NCI-H1417 (cell line): ENCODE results near the gene MCU.
"Not testable (repeated sequence)": the region's sequence is repeated elsewhere in the genome, so short reads cannot be mapped to it uniquely, and the experiment has no call there.

Experiments used
- DNase-seq, 3 experiments: peaks; one replicate each; lab custom pipeline; 2025; lab: John Stamatoyannopoulos, UW

The MCU gene

GRCh38 chr10:72761498-72761897 is 69.6 kb downstream of the MCU start:
- DNase-seq: no peak

- DNase-seq: no peak
These were observed 70.1 kb downstream of the MCU start for GRCh38 chr10:72762042-72762441.

DNA sequence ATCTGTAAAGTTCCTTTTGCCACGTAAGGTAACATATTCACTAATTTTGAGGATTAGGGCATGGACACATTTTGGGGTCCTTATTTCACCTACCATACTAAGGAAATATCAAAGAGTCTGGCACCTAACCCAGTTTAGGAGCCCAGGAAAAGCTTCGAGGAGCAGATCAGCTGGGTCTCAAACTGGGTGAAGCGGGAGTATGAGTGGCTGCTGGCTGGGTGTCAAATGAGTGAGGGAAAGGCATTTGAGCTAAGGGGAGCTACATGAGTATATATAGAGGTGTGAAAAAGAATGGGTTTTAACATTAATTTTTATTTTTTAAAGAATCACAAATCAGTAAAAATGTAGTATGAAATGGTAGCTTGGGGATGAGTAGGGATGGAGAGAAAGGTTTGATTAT is 71.3 kb downstream of the MCU start:
- no peak for DNase-seq

GRCh38 chr10:72764151-72764550 is 72.2 kb downstream of the MCU start:
- no peak for DNase-seq

DNA sequence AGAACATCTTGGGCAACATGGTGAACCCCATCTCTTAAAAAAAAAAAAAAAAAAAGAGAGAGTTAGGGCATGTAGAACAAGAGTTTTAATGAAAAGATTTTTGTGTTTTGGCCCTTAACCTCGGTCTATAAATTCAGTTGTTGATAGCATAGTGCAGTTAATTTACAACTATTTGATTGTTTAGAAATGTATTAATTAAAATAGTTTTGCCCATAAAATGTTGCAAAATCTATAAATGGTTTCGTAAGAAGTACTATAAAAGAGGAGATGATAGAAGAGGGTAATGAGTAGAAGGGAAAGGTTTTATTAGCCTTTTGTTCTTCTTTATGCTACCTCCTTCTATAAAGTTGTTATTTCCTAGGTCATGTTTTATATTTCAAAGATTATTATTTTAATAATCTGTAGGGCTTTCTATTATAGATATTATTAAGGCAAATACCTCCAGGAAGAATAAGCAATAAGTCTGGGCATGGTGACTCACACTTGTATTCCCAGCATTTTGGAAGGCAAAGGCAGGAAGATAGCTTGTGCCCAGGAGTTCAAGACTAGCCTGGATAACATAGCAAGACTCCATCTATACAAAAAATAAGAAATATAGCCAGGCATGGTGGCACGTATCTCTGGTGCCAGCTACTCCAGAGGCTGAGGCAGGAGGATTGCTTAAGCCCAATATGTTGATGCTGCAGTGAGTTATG is 73.3 kb downstream of the MCU start:
- no peak for DNase-seq

DNA sequence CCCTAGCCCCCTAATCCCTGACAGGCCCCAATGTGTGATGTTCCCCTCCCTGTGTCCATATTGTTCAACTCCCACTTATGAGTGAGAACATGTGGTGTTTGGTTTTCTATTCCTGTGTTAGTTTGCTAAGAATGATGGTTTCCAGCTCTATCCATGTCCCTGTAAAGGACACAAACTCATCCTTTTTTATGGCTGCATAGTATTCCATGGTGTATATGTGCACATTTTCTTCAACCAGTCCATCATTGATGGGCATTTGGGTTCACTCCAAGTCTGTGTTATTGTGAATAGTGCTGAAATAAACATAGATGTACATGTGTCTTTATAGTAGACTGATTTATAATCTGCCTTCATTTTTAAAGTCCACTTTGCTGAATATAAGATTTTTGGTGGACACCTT is 79.3 kb downstream of the MCU start:
- not testable (repeated sequence) for DNase-seq

DNA sequence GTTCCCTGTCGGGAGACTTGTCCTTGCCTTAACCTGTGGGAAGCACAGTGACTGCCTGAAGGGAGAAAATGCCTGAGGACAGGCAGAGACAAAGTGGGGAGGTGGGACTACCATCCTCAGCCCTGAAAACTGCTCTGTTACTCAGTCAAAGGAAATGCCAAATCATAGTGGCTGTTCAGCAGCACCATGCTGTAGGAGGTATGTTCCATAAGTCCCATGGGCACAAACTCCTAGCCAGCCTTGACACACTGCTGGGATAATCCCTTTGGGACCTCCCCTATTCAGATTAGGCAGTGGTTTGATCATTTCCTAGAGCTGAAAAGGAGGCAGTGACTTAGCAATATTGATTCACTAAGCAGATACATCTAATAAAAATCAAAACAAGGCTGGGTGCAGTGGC is 80.1 kb downstream of the MCU start:
- DNase-seq: no peak

- DNase-seq: no peak
These were observed 87.9 kb downstream of the MCU start for GRCh38 chr10:72779874-72780273.

GRCh38 chr10:72782649-72783330 is 90.8 kb downstream of the MCU start:
- no peak for DNase-seq

- DNase-seq: no peak
These were observed 91.5 kb downstream of the MCU start for GRCh38 chr10:72783410-72783833.

- DNase-seq: peak in 1 of 3 experiments; percentile 4
These were observed 92.8 kb downstream of the MCU start for GRCh38 chr10:72784551-72785351.

- DNase-seq: no peak
These were observed 93.5 kb downstream of the MCU start for GRCh38 chr10:72785409-72785808.

DNA sequence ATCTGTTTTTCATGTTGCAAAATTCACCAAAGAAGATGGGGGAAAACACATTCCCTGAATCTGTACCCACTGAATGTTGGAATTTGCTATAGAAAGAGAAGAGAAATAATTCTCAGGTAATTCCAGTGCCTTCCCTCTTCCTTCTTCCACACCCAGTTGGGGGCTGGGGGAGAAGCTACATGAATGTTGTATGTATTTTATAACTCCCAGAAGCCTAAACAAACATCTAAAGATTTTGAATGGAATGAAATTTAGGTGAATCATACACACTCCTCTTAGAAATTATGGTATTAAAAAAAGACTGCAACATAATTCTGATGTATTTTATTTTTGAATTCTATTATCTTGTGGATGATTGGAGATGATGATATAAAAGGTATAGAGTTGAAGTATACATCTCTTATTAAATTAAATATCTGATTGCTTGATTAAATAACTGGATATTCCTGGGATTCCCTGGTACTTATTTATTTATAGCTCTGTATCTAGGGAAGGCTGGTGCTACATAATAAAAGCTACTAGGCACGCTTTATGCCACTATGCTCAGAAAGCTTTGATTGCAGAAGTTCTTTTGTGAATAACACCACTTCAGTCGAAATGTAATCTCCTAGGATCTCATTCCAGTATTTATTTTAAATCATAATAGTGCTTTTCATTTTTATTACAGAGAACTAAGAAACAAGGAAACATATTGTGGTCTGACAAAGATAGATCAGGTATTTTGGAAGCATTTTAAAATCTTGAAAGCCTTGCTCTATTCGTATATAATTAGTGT is 98.5 kb downstream of the MCU start:
- DNase-seq: peak in 2 of 3 experiments; percentile 0 to 36

GRCh38 chr10:72792288-72792687 is 100.3 kb downstream of the MCU start:
- no peak for DNase-seq

GRCh38 chr10:72793752-72794151 is 101.8 kb downstream of the MCU start:
- no peak for DNase-seq

DNA sequence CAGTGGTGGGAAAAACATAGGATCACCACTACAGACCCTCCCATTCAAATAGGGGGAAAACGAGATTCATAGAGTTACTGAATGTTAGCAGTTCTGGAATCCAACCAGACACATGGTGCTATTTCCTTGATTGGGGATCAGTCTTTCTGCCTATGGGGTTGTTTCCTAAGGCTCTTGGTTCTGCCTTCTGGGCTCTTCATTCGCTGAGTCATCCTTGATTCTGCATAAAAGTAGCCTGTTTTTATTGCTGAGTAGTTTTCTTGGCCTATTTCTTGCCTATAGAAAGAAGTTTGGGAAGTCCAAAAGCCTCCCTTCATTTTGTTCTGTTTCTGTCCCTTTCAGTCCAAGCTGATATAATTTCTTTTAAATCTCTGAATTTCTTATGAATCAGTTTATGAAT is 102.3 kb downstream of the MCU start:
- no peak for DNase-seq

DNA sequence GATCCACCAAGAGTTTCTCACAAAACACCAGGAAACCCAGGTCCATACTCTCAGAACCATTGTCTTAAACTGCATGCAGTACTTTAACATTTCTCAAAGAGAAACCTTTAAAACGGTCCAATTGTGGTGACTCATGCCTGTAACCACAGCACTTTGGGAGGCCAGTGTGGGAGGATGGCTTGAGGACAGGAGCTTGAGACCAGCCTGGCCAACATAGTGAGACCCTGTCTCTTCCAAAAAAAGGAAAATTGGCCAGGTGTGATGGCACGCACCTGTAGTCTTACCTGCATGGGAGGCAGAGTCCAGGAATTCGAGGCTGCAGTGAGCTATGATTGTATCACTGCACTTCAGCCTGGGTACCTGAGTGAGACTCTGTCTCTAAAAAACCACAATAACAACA is 104.1 kb downstream of the MCU start:
- DNase-seq: no peak

DNA sequence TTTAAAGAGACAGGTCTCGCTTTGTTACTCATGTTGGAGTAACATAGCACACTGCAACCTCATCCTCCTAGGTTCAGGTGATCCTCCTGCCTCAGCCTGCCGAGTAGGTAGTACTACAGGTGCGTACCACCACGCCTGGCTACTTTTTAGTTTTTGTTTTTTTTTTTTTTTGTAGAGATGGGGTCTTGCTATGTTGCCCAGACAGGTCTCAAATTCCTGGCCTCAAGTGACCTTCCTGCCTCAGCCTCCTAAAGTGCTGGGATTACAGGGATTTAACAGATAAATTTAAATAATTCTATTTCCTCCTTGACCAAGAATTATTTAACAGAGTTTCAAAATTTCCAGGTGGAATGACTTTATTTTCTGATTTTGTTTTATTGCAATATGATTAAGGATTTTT is 104.6 kb downstream of the MCU start:
- DNase-seq: no peak

DNA sequence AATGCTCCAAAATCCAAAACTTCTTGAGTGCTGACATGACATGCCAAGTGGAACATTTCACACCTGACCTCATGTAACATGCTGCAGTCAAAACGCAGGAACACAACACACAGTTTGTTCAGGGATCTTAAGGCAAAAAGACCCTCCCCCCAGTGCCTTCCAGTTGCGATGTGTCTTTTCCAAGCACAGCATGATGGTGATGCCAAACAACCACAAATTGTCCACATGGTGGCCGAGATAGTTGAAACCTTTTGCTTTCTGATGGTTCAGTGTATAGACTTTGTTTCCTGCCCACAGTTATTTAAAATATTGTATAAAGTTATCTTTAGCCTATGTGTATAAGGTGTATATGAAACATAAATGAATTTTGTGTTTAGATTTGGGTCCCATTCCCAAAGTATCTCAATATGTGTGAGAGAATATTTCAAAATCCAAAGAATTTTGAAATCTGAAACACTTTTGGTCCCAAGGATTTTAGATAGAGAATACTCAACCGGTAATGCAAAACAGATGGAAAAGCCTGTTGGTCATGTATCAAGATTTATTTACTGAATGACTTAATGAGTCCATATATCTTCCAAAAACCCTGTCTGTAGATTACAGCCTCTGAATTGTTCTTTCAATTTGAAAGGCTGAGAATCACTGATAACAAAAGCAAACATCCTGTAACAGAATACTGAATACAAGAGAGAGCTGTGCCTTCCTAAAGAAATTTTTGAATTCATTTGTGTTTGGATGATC is 108.2 kb downstream of the MCU start:
- peak in 1 of 3 experiments; percentile 41 for DNase-seq

- no peak for DNase-seq
These were observed 108.8 kb downstream of the MCU start for GRCh38 chr10:72800741-72801092.

GRCh38 chr10:72801263-72801868 is 109.4 kb downstream of the MCU start:
- no peak for DNase-seq
